Right cardiac atrium (tissue), 5 donors: ENCODE results near the gene NDUFAF5. TPM values are rescaled to one million over a fixed set of nuclear protein-coding genes. Genes with fewer than 3 reads are reported as not detected.

Source experiments
- ATAC-seq, 2 donors: fragments of 200-7000 bp; cut with Tn5 transposase; one replicate each; pipeline versions ENCODE4 v1.8.0 to v1.9.1; 2020; ENCODE audit warnings: moderate library complexity in 2 of 2, mild to moderate bottlenecking in 1 of 2
- DNase-seq, 3 donors: peaks; one replicate each; pipeline ENCODE4 v3.0.0-alpha.2; 2020
- H3K27ac ChIP-seq: one replicate; pipeline ENCODE4 v1.5.1; 2013; ENCODE audit warnings: mild to moderate bottlenecking, low read length, control low read depth, moderate library complexity
- H3K27me3 ChIP-seq: one replicate; pipeline ENCODE4 v1.6.1; 2013; ENCODE audit not compliant: control insufficient read depth, insufficient read depth
- H3K4me1 ChIP-seq: one replicate; pipeline ENCODE4 v1.6.1; 2013; ENCODE audit warnings: low read length; ENCODE audit not compliant: control insufficient read depth, insufficient read depth
- H3K4me3 ChIP-seq: one replicate; pipeline ENCODE4 v1.5.1; 2013; ENCODE audit warnings: low read length, control low read depth
- H3K9me3 ChIP-seq: one replicate; pipeline ENCODE4 v1.6.1; 2013; ENCODE audit warnings: low read length; ENCODE audit not compliant: control insufficient read depth
- WGBS: extraction: QIAGEN DNeasy Blood & Tissue Kit; methylation state at CpG from one replicate; pipeline ENCODE4 v1.1.7; 2013; 5-methylcytosine and 5-hydroxymethylcytosine counted together
- intact Hi-C, 4 donors: fragments of 100-400 bp; cut with DNase I; formaldehyde crosslinking; loops; one replicate each; pipeline versions ENCODE4 v1.11.0 to v1.14.0; 2022 to 2023
- polyA plus RNA-seq: library from polyadenylated mRNA; stranded (reverse); fragments of 200-250 nt; gene quantifications from one replicate; pipeline ENCODE4 v1.2.3, GENCODE V29; 2013
- total RNA-seq, 4 donors: library from RNA; stranded (reverse); fragmentation: NEBNext Ultra II Directional; extraction: Animal tissue kit (Norgen Biotek cat#: 25700); gene quantifications; one replicate each; pipeline ENCODE4 v1.2.1, GENCODE V29; 2021
- donor health status: healthy with polysubstance abuse.
- donor health status: DM: no; HTN: yes; CAD: no.
- donor health status: DM: no; HTN: no; CAD: no.
- donor health status: DM: no; HTN: yes; CAD: no; lungs with severe emphysema.
- donor health status: DM: yes; HTN: yes; CAD: no.

The NDUFAF5 gene
- total and polyA plus RNA-seq, 5 donors = 55.7 to 72.3 (median 62.4) TPM

GRCh38 chr20:13799040-13799439 lies 14.2 kb downstream of the NDUFAF5 start:
- intact Hi-C loops = no loop called here
- no peaks in the 10 kb centered on the region for H3K9me3 ChIP-seq
- DNase-seq = no peak
- 86% methylated on average over 5 of the region's 5 CpGs for WGBS
- no peaks in the 10 kb centered on the region for H3K27me3 ChIP-seq
- no peak overlapping the region for H3K27ac ChIP-seq
- no peak for ATAC-seq
- peaks cover 5% of the 10 kb centered on the region for H3K4me1 ChIP-seq
- H3K4me3 ChIP-seq = no peak overlapping the region

GRCh38 chr20:13799974-13800373 lies 15.1 kb downstream of the NDUFAF5 start:
- no peak for DNase-seq
- H3K4me3 ChIP-seq = no peak overlapping the region
- H3K4me1 ChIP-seq = peaks cover 5% of the 10 kb centered on the region
- intact Hi-C loops = no loop called here
- 70% methylated on average over 2 of the region's 2 CpGs for WGBS
- H3K9me3 ChIP-seq = no peaks in the 10 kb centered on the region
- H3K27me3 ChIP-seq = no peaks in the 10 kb centered on the region
- H3K27ac ChIP-seq = peak overlapping the region; percentile 64
- no peak for ATAC-seq

GRCh38 chr20:13800728-13801134 lies 15.9 kb downstream of the NDUFAF5 start:
- intact Hi-C loops = no loop called here
- 16% methylated on average over 7 of the region's 7 CpGs for WGBS
- H3K9me3 ChIP-seq = no peaks in the 10 kb centered on the region
- H3K27ac ChIP-seq = no peak overlapping the region
- ATAC-seq (peak; percentile 99), DNase-seq (peak; percentile 93 to 97 (median 96))
- H3K4me3 ChIP-seq = no peak overlapping the region
- no peaks in the 10 kb centered on the region for H3K27me3 ChIP-seq
- H3K4me1 ChIP-seq = peaks cover 5% of the 10 kb centered on the region

- DNase-seq (no peak), ATAC-seq (no peak)
- WGBS = 81% methylated on average over 2 of the region's 2 CpGs
- Histone ChIP-seq H3K27me3 (no peaks in the 10 kb centered on the region), H3K4me3 (no peak overlapping the region), H3K4me1 (no peaks in the 10 kb centered on the region), H3K9me3 (no peaks in the 10 kb centered on the region), H3K27ac (no peak overlapping the region)
- intact Hi-C loops = no loop called here
Observed at GRCh38 chr20:13809373-13809772, 24.5 kb downstream of the NDUFAF5 start.

DNA sequence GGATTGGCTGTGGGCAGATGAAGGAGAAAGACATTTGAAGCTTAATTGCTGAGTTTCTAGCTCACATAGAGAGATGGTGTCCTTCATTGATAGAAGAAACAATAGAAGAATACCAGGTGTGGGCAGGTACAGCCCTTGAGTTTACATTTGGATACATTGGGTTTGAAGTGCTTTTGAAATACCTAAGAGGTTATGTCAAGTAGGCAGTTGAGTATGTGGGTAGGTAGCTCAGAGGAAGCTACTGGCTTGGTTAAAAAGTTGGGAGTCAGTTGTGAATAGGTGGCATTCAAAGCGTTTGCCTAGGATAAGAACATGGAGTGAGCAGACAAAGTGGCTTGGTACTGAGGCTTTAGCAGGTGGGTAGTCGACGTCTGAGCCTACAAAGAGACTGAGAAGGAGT lies 25.0 kb downstream of the NDUFAF5 start:
- Histone ChIP-seq H3K27me3 (no peaks in the 10 kb centered on the region), H3K9me3 (no peaks in the 10 kb centered on the region), H3K27ac (no peak overlapping the region), H3K4me1 (no peaks in the 10 kb centered on the region), H3K4me3 (no peak overlapping the region)
- no peak for DNase-seq
- ATAC-seq = no peak
- intact Hi-C loops = no loop called here
- 96% methylated on average over 3 of the region's 3 CpGs for WGBS

DNA sequence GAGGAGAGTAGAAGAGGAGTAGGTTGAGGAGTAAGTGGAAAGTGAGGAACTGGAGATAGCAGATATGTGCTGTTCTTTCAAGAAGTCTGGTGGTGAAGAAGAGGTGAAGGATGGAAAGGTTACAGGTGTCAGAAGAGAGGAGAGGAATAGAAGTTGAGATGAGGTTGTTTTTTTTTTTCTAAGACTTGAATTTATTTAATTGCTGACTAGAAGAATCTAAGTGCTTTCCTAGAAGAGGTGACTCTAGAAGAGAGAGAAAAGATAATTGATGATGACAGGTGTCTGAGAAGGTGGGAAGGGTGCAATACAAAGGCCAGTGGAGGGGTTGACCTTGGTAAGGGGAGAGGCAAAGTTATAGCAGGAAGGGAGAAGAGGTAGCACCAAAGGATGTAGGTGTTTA lies 25.6 kb downstream of the NDUFAF5 start:
- no peak for ATAC-seq
- Histone ChIP-seq H3K4me3 (no peak overlapping the region), H3K27ac (no peak overlapping the region), H3K4me1 (no peaks in the 10 kb centered on the region), H3K9me3 (no peaks in the 10 kb centered on the region), H3K27me3 (no peaks in the 10 kb centered on the region)
- intact Hi-C loops = no loop called here
- DNase-seq = no peak

- WGBS = 68% methylated on average over 3 of the region's 3 CpGs
- no peaks in the 10 kb centered on the region for H3K27me3 ChIP-seq
- DNase-seq (no peak), ATAC-seq (no peak)
- H3K9me3 ChIP-seq = no peaks in the 10 kb centered on the region
- H3K27ac ChIP-seq = no peak overlapping the region
- H3K4me1 ChIP-seq = no peaks in the 10 kb centered on the region
- intact Hi-C loops = no loop called here
- no peak overlapping the region for H3K4me3 ChIP-seq
Observed at GRCh38 chr20:13813910-13814309, 29.1 kb downstream of the NDUFAF5 start.

- Histone ChIP-seq H3K27ac (no peak overlapping the region), H3K27me3 (no peaks in the 10 kb centered on the region), H3K4me3 (no peak overlapping the region), H3K9me3 (no peaks in the 10 kb centered on the region), H3K4me1 (no peaks in the 10 kb centered on the region)
- ATAC-seq = no peak
- no peak for DNase-seq
- intact Hi-C loops = no loop called here
- WGBS = 81% methylated on average over 4 of the region's 4 CpGs
Observed at GRCh38 chr20:13814672-13815071, 29.8 kb downstream of the NDUFAF5 start.

GRCh38 chr20:13816757-13817156 lies 31.9 kb downstream of the NDUFAF5 start:
- intact Hi-C loops = no loop called here
- WGBS = 82% methylated on average over 3 of the region's 3 CpGs
- DNase-seq (no peak), ATAC-seq (no peak)
- H3K4me3 ChIP-seq = no peak overlapping the region
- H3K27me3 ChIP-seq = no peaks in the 10 kb centered on the region
- H3K4me1 ChIP-seq = no peaks in the 10 kb centered on the region
- H3K9me3 ChIP-seq = no peaks in the 10 kb centered on the region
- no peak overlapping the region for H3K27ac ChIP-seq

DNA sequence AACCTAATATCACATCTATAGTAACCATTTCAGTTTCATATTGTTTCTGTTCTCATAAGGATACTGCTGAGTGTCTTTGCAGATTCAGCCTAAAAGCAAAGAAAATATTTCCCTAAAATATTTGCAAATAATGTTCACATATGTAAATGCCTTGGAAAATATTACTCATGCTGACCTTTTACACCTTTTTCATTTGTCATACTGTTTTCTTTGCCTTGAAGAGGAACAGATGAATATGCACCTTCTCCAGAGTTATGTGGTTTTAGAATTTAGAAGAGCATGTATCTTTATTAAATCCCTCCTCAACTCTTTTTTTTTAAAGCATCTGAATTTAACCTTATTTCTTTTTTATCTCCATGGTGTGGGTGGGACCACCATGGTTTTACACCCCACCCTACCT lies 32.5 kb downstream of the NDUFAF5 start:
- Histone ChIP-seq H3K27ac (no peak overlapping the region), H3K27me3 (no peaks in the 10 kb centered on the region), H3K4me1 (no peaks in the 10 kb centered on the region), H3K4me3 (no peak overlapping the region), H3K9me3 (no peaks in the 10 kb centered on the region)
- intact Hi-C loops = no loop called here
- DNase-seq = no peak
- no peak for ATAC-seq

- Histone ChIP-seq H3K27me3 (no peaks in the 10 kb centered on the region), H3K27ac (no peak overlapping the region), H3K4me1 (peaks cover 4% of the 10 kb centered on the region), H3K4me3 (no peak overlapping the region), H3K9me3 (no peaks in the 10 kb centered on the region)
- intact Hi-C loops = loop anchor here (2.0 to 5.0 kb wide), 3 partner anchors 232 to 237 kb away; no protein-coding TSS in a partner anchor
- ATAC-seq (peak; percentile 39 to 58), DNase-seq (peak; percentile 18 to 43 (median 39))
- WGBS = 39% methylated on average over 5 of the region's 5 CpGs
Observed at GRCh38 chr20:13819885-13820645, 35.2 kb downstream of the NDUFAF5 start.

GRCh38 chr20:13821876-13822275 lies 37.0 kb downstream of the NDUFAF5 start:
- intact Hi-C loops = loop anchor here (2.0 to 5.0 kb wide), 3 partner anchors 230 to 235 kb away; no protein-coding TSS in a partner anchor
- Histone ChIP-seq H3K4me1 (peaks cover 4% of the 10 kb centered on the region), H3K4me3 (no peak overlapping the region), H3K27me3 (no peaks in the 10 kb centered on the region), H3K9me3 (no peaks in the 10 kb centered on the region), H3K27ac (no peak overlapping the region)
- DNase-seq (no peak), ATAC-seq (peak; percentile 44 to 51)
- WGBS = 79% methylated on average over 7 of the region's 7 CpGs
